Adrenal gland (tissue), 5 donors: ENCODE results near the gene RPGRIP1.

Experiments
- POLR2A ChIP-seq, 2 donors: fragments of 450-650 bp; IDR thresholded peaks; one replicate each; pipeline ENCODE4 v1.6.1; 2017; ENCODE audit warnings: antibody characterized with exemption in 2 of 2, mild to moderate bottlenecking in 2 of 2, moderate library complexity in 1 of 2
- TF ChIP-seq, protein P1 (sequence below), 6 experiments: fragments of 450-650 bp in 4 of 6; fragments of 200-600 bp in 2 of 6; sonication (generic) in 1 of 6; IDR thresholded peaks; 1 replicate in 5 of 6; 2 replicates in 1 of 6; pipeline versions ENCODE4 v1.5.1 to v1.8.0; 2016 to 2021; ENCODE audit warnings: antibody characterized with exemption in 6 of 6, mild to moderate bottlenecking in 2 of 6, moderate library complexity in 1 of 6
- donor health status: DM: no; HTN: no; CAD: no.

DNA sequence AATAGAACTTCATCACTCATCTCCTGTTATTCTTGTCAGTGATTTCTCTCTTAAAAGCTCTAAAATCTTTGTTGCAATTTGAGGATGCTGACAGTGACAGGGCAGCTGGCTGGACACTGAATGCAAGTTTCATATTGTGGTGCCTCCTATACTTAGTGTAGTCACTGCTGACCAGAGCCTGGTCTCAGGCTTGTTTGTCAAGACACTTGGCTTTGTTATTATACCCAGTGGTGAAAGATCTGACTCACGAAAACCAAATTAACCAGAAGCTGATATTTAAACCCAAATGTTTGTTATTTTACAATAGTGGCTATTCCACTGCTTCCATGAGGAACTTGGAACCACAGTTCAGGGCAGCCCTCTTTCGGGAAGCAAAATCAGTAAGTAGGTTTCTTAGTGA is 42.8 kb downstream of the RPGRIP1 start:
- TF ChIP-seq, protein P1, sequence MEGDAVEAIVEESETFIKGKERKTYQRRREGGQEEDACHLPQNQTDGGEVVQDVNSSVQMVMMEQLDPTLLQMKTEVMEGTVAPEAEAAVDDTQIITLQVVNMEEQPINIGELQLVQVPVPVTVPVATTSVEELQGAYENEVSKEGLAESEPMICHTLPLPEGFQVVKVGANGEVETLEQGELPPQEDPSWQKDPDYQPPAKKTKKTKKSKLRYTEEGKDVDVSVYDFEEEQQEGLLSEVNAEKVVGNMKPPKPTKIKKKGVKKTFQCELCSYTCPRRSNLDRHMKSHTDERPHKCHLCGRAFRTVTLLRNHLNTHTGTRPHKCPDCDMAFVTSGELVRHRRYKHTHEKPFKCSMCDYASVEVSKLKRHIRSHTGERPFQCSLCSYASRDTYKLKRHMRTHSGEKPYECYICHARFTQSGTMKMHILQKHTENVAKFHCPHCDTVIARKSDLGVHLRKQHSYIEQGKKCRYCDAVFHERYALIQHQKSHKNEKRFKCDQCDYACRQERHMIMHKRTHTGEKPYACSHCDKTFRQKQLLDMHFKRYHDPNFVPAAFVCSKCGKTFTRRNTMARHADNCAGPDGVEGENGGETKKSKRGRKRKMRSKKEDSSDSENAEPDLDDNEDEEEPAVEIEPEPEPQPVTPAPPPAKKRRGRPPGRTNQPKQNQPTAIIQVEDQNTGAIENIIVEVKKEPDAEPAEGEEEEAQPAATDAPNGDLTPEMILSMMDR (IDR thresholded peaks at IDR 0.05), result no peak
- no peak for TF ChIP-seq POLR2A (IDR thresholded peaks at IDR 0.05)
